Parathyroid adenoma (tissue), 2 donors: ENCODE data around the gene NPRL2.

ENCODE experiments used
- H2AFZ ChIP-seq: fragments of 300-600 bp; sonication (generic); one replicate; pipeline ENCODE4 v1.7.0; 2017; ENCODE audit warnings: antibody characterized with exemption, mild to moderate bottlenecking
- H3K27ac ChIP-seq: fragments of 300-600 bp; sonication (generic); one replicate; pipeline ENCODE4 v1.7.0; 2017
- H3K27me3 ChIP-seq: fragments of 300-600 bp; sonication (generic); one replicate; pipeline ENCODE4 v1.7.0; 2017; ENCODE audit warnings: low read length; ENCODE audit not compliant: control insufficient read depth, insufficient read depth
- H3K36me3 ChIP-seq: fragments of 300-600 bp; sonication (generic); one replicate; pipeline ENCODE4 v1.7.0; 2017; ENCODE audit warnings: low read length; ENCODE audit not compliant: control insufficient read depth, insufficient read depth
- H3K4me1 ChIP-seq: fragments of 300-600 bp; sonication (generic); one replicate; pipeline ENCODE4 v1.7.0; 2017; ENCODE audit warnings: control low read depth
- H3K4me2 ChIP-seq: fragments of 300-600 bp; sonication (generic); one replicate; pipeline ENCODE4 v1.7.0; 2017; ENCODE audit warnings: low read length
- H3K4me3 ChIP-seq: fragments of 300-600 bp; sonication (generic); one replicate; pipeline ENCODE4 v1.7.0; 2017; ENCODE audit warnings: low read depth, low read length
- H3K79me2 ChIP-seq: fragments of 300-600 bp; sonication (generic); one replicate; pipeline ENCODE4 v1.7.0; 2017; ENCODE audit warnings: control low read depth
- H3K9ac ChIP-seq: fragments of 300-600 bp; sonication (generic); one replicate; pipeline ENCODE4 v1.7.0; 2017; ENCODE audit warnings: mild to moderate bottlenecking
- H3K9me3 ChIP-seq: fragments of 300-600 bp; sonication (generic); one replicate; pipeline ENCODE4 v1.7.0; 2017; ENCODE audit warnings: low read length; ENCODE audit not compliant: control insufficient read depth
- TF ChIP-seq, protein P1 (sequence below): fragments of 300-600 bp; sonication (generic); IDR thresholded peaks from one replicate; pipeline ENCODE4 v1.7.0; 2017; ENCODE audit warnings: antibody characterized with exemption, mild to moderate bottlenecking
- donor health status: primary hyperparathyroidism.

Gene NPRL2

GRCh38 chr3:50350527-50351322 is at the start of gene NPRL2, which contains the start of gene CYB561D2:
NPRL2 (minus strand) TSS chr3:50350775; CDS start chr3:50350652, 123 bp downstream.
CYB561D2 (plus strand) TSS chr3:50350862; CDS start chr3:50351434, 572 bp downstream.
- H2AFZ ChIP-seq: peak within 1 kb of the TSS; percentile 91
- peak within 1 kb of the TSS; percentile 86 for H3K4me3 ChIP-seq
- peak within 1 kb of the TSS; percentile 94 for H3K27ac ChIP-seq
- H3K79me2 ChIP-seq: peaks cover 24% of the 10 kb centered on the region
- no peaks in the 10 kb centered on the region for H3K27me3 ChIP-seq
- H3K36me3 ChIP-seq: no peaks in the 10 kb centered on the region
- H3K4me1 ChIP-seq: peaks cover 28% of the 10 kb centered on the region
- peak within 1 kb of the TSS; percentile 82 for H3K9ac ChIP-seq
- H3K4me2 ChIP-seq: peak within 1 kb of the TSS; percentile 88
- no peaks in the 10 kb centered on the region for H3K9me3 ChIP-seq
- TF ChIP-seq, protein P1, sequence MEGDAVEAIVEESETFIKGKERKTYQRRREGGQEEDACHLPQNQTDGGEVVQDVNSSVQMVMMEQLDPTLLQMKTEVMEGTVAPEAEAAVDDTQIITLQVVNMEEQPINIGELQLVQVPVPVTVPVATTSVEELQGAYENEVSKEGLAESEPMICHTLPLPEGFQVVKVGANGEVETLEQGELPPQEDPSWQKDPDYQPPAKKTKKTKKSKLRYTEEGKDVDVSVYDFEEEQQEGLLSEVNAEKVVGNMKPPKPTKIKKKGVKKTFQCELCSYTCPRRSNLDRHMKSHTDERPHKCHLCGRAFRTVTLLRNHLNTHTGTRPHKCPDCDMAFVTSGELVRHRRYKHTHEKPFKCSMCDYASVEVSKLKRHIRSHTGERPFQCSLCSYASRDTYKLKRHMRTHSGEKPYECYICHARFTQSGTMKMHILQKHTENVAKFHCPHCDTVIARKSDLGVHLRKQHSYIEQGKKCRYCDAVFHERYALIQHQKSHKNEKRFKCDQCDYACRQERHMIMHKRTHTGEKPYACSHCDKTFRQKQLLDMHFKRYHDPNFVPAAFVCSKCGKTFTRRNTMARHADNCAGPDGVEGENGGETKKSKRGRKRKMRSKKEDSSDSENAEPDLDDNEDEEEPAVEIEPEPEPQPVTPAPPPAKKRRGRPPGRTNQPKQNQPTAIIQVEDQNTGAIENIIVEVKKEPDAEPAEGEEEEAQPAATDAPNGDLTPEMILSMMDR: no peak

DNA sequence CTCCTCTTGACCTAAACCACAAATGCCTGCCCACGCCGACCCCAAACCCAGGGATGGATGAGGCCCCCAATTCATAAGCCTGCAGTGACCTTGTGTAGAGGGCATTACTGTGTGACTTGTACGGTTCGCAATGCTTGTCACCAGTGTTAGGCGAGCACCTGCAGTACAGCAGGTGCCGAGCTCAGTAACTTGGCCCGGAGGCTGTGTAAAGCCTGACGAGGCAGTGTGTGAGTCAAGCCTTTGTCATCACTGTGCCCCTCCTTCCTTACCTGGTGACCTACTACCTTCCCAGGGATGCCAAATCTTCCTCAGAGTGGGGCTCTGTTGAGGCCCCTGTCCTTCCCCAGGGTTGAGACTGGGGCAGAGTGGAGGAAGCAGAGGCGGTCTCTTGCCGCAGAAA is 45.9 kb upstream of the NPRL2 start:
- Histone ChIP-seq H3K4me2 (no peak overlapping the region), H3K4me1 (peaks cover 5% of the 10 kb centered on the region), H3K9ac (no peak overlapping the region), H3K36me3 (no peaks in the 10 kb centered on the region), H3K27ac (no peak overlapping the region), H3K4me3 (no peak overlapping the region), H3K79me2 (no peaks in the 10 kb centered on the region), H3K9me3 (no peaks in the 10 kb centered on the region), H2AFZ (no peak overlapping the region), H3K27me3 (no peaks in the 10 kb centered on the region)
- TF ChIP-seq, protein P1: no peak

DNA sequence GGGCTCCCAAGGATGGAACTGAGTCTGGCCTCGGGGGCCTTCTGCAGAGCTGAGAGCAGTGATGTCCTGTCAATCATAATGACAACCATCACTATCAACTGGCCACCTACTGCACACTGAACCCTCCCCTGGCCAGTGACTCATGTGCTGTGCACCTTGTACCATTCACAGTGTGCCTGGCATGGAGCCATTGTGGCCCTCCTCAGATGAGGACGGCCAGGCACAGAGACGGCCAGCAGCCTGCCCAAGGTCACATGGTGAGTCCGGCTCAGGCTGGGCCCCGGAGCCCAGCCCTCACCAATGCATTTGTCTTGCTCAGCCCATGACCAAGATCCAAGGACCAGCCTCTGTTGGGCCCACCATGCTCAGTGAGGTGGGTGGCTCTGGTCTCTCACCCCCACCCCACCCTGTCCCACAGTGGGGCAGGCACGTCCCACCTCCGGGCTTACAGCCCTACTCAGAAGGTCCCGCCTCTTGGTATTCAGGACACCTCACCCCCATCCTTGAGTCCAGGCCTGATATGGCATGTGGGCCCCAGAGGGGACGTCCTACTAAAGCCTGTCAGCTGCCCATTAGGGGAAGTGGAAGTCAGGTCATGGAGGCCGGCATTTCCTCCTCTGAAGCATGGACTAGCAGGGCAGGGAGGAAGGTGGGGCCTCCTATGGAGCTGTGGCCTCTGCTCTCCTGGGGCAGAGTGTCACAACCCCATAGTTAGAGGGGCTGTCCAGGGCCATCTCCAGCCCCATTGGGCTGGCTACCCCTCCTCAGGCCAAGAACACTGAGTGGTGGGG is 44.7 kb upstream of the NPRL2 start:
- Histone ChIP-seq H3K9ac (no peak overlapping the region), H3K27me3 (no peaks in the 10 kb centered on the region), H3K79me2 (no peaks in the 10 kb centered on the region), H3K27ac (no peak overlapping the region), H3K4me3 (no peak overlapping the region), H2AFZ (no peak overlapping the region), H3K9me3 (no peaks in the 10 kb centered on the region), H3K36me3 (no peaks in the 10 kb centered on the region), H3K4me2 (no peak overlapping the region), H3K4me1 (peaks cover 11% of the 10 kb centered on the region)
- TF ChIP-seq, protein P1: no peak

- H3K27me3 ChIP-seq: no peaks in the 10 kb centered on the region
- no peaks in the 10 kb centered on the region for H3K79me2 ChIP-seq
- H3K4me1 ChIP-seq: peaks cover 11% of the 10 kb centered on the region
- no peaks in the 10 kb centered on the region for H3K9me3 ChIP-seq
- TF ChIP-seq, protein P1: no peak
- no peak overlapping the region for H2AFZ ChIP-seq
- no peaks in the 10 kb centered on the region for H3K36me3 ChIP-seq
- no peak overlapping the region for H3K27ac ChIP-seq
- H3K4me2 ChIP-seq: no peak overlapping the region
- no peak overlapping the region for H3K4me3 ChIP-seq
- no peak overlapping the region for H3K9ac ChIP-seq
Observed at GRCh38 chr3:50393061-50393460, 42.5 kb upstream of the NPRL2 start.
